Neural progenitor cell (in vitro differentiated cells): ENCODE data around the gene FXYD5. TPM values are rescaled to one million over a fixed set of nuclear protein-coding genes. Genes with fewer than 3 reads are reported as not detected.
A peak's percentile ranks its signal among the peaks of the same experiment; 100 is the strongest.

Source experiments
- DNase-seq: peaks from one replicate; pipeline ENCODE4 v3.0.0-alpha.2; 2016; ENCODE audit warnings: low spot score
- H2AFZ ChIP-seq: fragments of 200-600 bp; sonication (generic); replicated peaks from 2 replicates; pipeline ENCODE4 v1.6.1; 2016; ENCODE audit warnings: antibody characterized with exemption
- H3F3A ChIP-seq: fragments of 200-600 bp; sonication (generic); 2 replicates; pipeline ENCODE4 v1.6.1; 2016; ENCODE audit warnings: antibody characterized with exemption, low read depth
- H3K27ac ChIP-seq: fragments of 200-600 bp; sonication (generic); 2 replicates; pipeline ENCODE4 v1.5.1; 2016; ENCODE audit warnings: mild to moderate bottlenecking
- H3K27me3 ChIP-seq: fragments of 200-600 bp; sonication (generic); 2 replicates; pipeline ENCODE4 v1.6.1; 2016; ENCODE audit warnings: mild to moderate bottlenecking, moderate library complexity
- H3K36me3 ChIP-seq: fragments of 200-600 bp; sonication (generic); 2 replicates; pipeline ENCODE4 v1.5.1; 2016
- H3K4me1 ChIP-seq: fragments of 200-600 bp; sonication (generic); 2 replicates; pipeline ENCODE4 v1.6.1; 2016; ENCODE audit warnings: mixed run types
- H3K4me2 ChIP-seq: fragments of 200-600 bp; sonication (generic); 2 replicates; pipeline ENCODE4 v1.6.1; 2016
- H3K4me3 ChIP-seq: fragments of 200-600 bp; sonication (generic); 2 replicates; pipeline ENCODE4 v1.5.1; 2016
- H3K79me2 ChIP-seq: fragments of 200-600 bp; sonication (generic); 2 replicates; pipeline ENCODE4 v1.6.1; 2016; ENCODE audit warnings: low read depth
- H3K9ac ChIP-seq: fragments of 200-600 bp; sonication (generic); 2 replicates; pipeline ENCODE4 v1.6.1; 2016
- H3K9me3 ChIP-seq: fragments of 200-600 bp; sonication (generic); 2 replicates; pipeline ENCODE4 v1.5.1; 2016; ENCODE audit warnings: low read depth
- H4K20me1 ChIP-seq: fragments of 200-600 bp; sonication (generic); 2 replicates; pipeline ENCODE4 v1.6.1; 2016; ENCODE audit warnings: low read depth
- H3K27ac Mint-ChIP-seq: 3 replicates; pipeline ENCODE4 v1.8.0; 2021; ENCODE audit warnings: mixed read lengths
- H3K27me3 Mint-ChIP-seq: 2 replicates; pipeline ENCODE4 v1.8.0; 2022; ENCODE audit warnings: low read depth, mild to moderate bottlenecking, inconsistent platforms, moderate library complexity, mixed read lengths; ENCODE audit not compliant: insufficient read depth
- H3K36me3 Mint-ChIP-seq: 3 replicates; pipeline ENCODE4 v1.8.0; 2021; ENCODE audit warnings: mixed read lengths
- H3K4me1 Mint-ChIP-seq: 3 replicates; pipeline ENCODE4 v1.8.0; 2021; ENCODE audit warnings: mixed read lengths
- H3K4me3 Mint-ChIP-seq: 3 replicates; pipeline ENCODE4 v1.8.0; 2021; ENCODE audit warnings: mild to moderate bottlenecking, moderate library complexity, mixed read lengths
- H3K9me3 Mint-ChIP-seq: 3 replicates; pipeline ENCODE4 v1.8.0; 2020; ENCODE audit warnings: mixed read lengths
- EZH2 ChIP-seq: fragments of 200-600 bp; sonication (generic); IDR thresholded peaks from 2 replicates; pipeline ENCODE4 v1.6.1; 2017; ENCODE audit warnings: antibody characterized with exemption, mild to moderate bottlenecking, moderate library complexity
- EZH2phosphoT487 ChIP-seq: fragments of 200-600 bp; sonication (generic); IDR thresholded peaks from 2 replicates; pipeline ENCODE4 v1.6.1; 2017; ENCODE audit warnings: antibody characterized with exemption
- total RNA-seq: library from RNA; depleted of rRNA; stranded (reverse); fragments of >200 nt; gene quantifications from 2 replicates; pipeline ENCODE4 v1.2.3, GENCODE V29; 2015; ENCODE audit warnings: low replicate concordance
- TF ChIP-seq, protein P1 (sequence below): fragments of 200-600 bp; sonication (generic); IDR thresholded peaks from 2 replicates; pipeline ENCODE4 v1.5.1; 2017; ENCODE audit warnings: antibody characterized with exemption, mild to moderate bottlenecking

Gene FXYD5, protein sequence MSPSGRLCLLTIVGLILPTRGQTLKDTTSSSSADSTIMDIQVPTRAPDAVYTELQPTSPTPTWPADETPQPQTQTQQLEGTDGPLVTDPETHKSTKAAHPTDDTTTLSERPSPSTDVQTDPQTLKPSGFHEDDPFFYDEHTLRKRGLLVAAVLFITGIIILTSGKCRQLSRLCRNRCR
- 7.8 and 11.6 TPM in 2 replicates for total RNA-seq

DNA sequence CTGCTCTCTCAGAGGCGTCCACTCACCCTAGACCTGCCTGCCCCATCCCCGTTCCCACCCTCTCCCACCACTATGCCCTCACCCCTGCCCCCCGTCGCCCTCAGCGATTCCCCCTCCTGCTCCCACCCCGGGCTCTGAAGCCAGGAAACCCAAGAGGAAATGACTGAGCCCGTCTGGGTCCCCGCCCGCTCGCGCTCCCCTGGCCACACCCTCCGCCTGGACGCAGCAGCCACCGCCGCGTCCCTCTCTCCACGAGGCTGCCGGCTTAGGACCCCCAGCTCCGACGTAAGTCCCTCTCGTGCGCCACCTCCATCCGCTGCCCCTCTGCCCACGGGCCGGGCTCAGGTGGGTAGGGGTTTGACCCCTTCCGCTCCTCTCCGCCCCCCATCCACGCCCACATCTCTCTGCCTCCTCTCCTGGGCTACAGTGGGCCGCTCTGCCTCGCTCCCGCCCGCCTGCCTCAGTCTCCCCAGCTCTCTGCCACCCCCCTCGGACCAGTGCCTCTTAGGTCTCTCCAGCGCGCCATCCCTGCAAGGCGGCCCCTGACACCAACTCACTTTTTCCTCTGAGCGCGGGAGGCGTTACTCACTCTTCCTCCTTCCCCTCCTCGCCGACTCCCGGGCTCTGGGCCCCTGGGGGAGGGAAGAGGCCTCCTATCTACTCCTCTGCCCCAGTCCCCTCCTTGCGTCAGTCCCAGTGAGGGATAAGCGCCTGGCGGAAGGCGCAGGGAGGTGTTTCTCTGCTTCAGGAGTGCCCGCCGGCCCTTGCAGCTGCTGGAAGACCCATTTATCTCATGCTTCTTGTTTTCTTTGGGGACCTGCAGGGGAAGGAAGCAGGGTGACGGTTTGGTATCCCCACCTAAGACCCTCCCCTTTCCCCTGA, at the start of gene FXYD5:
FXYD5 (plus strand) TSS at position 211 of the 882 bp plus-strand sequence. CDS start 816 bp downstream, outside the sequence.
- Histone ChIP-seq H3K36me3 (no peaks in the 10 kb centered on the region), H3K27me3 (peaks cover 43% of the 10 kb centered on the region), H3K9me3 (no peaks in the 10 kb centered on the region), H3F3A (peaks cover 6% of the 10 kb centered on the region), H3K4me1 (peaks cover 12% of the 10 kb centered on the region), H3K9ac (no peak within 1 kb of the TSS), H4K20me1 (no peaks in the 10 kb centered on the region), H3K27ac (no peak within 1 kb of the TSS), H3K4me3 (peak within 1 kb of the TSS; percentile 55), H2AFZ (peak within 1 kb of the TSS; percentile 91), H3K79me2 (no peaks in the 10 kb centered on the region), H3K4me2 (peak within 1 kb of the TSS; percentile 85)
- Mint-ChIP-seq H3K27ac (no peak within 1 kb of the TSS), H3K36me3 (no peaks in the 10 kb centered on the region), H3K9me3 (no peaks in the 10 kb centered on the region), H3K4me1 (peaks cover 21% of the 10 kb centered on the region), H3K27me3 (peaks cover 56% of the 10 kb centered on the region), H3K4me3 (peak within 1 kb of the TSS; percentile 81)
- peak; percentile 72 for DNase-seq
- TF ChIP-seq EZH2phosphoT487 (no peak), EZH2 (no peak)
- TF ChIP-seq, protein P1, sequence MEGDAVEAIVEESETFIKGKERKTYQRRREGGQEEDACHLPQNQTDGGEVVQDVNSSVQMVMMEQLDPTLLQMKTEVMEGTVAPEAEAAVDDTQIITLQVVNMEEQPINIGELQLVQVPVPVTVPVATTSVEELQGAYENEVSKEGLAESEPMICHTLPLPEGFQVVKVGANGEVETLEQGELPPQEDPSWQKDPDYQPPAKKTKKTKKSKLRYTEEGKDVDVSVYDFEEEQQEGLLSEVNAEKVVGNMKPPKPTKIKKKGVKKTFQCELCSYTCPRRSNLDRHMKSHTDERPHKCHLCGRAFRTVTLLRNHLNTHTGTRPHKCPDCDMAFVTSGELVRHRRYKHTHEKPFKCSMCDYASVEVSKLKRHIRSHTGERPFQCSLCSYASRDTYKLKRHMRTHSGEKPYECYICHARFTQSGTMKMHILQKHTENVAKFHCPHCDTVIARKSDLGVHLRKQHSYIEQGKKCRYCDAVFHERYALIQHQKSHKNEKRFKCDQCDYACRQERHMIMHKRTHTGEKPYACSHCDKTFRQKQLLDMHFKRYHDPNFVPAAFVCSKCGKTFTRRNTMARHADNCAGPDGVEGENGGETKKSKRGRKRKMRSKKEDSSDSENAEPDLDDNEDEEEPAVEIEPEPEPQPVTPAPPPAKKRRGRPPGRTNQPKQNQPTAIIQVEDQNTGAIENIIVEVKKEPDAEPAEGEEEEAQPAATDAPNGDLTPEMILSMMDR: no peak

DNA sequence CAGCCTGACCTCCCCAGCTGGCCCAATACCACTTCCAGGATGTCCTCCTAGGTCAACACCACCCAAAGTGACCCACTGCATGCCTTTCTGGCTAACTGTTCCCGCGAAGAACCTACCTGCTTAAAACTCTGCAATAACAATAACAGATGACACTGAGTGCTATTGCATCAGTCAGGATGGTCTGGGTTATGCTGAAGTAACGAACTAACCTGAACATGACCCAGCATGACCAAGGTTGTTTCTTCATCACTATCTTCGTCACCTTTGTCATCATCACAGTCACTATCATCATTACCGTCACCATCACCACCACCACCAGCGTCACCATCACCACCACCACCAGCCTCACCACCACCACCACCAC, 49.5 kb upstream of the FXYD5 start:
- Mint-ChIP-seq H3K27me3 (peaks cover 6% of the 10 kb centered on the region), H3K27ac (no peak overlapping the region), H3K36me3 (no peaks in the 10 kb centered on the region), H3K4me3 (no peak overlapping the region), H3K9me3 (peaks cover 3% of the 10 kb centered on the region), H3K4me1 (peaks cover 8% of the 10 kb centered on the region)
- no peaks in the 10 kb centered on the region for H3K9me3 ChIP-seq
- no peak overlapping the region for H3K9ac ChIP-seq
- H3K27me3 ChIP-seq: no peaks in the 10 kb centered on the region
- peaks cover 4% of the 10 kb centered on the region for H3K4me1 ChIP-seq
- H4K20me1 ChIP-seq: no peaks in the 10 kb centered on the region
- H3K4me2 ChIP-seq: no peak overlapping the region
- no peak overlapping the region for H2AFZ ChIP-seq
- no peak overlapping the region for H3K4me3 ChIP-seq
- peaks cover 7% of the 10 kb centered on the region for H3F3A ChIP-seq
- no peak overlapping the region for H3K27ac ChIP-seq
- no peaks in the 10 kb centered on the region for H3K79me2 ChIP-seq
- no peak for TF ChIP-seq EZH2phosphoT487
- no peak for TF ChIP-seq EZH2
- TF ChIP-seq, protein P1: no peak
- H3K36me3 ChIP-seq: no peaks in the 10 kb centered on the region
- DNase-seq: no peak

DNA sequence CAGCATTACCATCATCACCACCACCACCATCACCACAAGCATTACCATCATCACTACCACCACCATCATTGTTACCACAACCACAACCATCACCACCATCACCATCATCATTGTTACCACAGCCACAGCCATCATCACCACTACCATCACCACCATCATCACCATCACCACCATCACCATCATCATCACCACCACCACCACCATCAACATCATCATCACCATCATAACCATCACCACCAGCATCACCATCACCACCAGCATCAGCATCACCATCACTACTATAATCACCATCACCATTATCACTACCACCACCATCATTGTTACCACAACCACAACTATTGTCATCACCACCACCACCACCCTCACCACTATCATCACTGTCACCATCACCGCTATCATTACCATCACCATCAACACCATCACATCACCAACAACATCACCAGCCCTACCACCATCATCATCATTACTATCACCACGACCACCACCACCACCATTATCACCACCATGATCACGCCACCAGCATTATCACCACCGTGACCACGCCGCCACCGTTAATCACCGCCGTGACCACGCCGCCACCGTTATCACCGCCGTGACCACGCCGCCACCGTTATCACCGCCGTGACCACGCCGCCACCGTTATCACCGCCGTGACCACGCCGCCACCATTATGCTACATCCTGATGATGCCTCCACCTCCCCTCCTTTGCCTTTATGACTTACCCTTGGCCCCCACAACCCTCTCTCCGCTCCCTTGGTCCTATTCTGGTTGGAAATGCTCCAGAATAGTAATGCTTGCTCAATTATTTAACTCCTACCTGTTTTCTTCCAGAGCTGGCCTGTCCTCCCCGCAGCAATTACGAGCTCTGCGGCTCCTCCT, 48.9 kb upstream of the FXYD5 start:
- TF ChIP-seq EZH2phosphoT487 (no peak), EZH2 (no peak)
- TF ChIP-seq, protein P1: no peak
- H3F3A ChIP-seq: peaks cover 7% of the 10 kb centered on the region
- H3K27me3 ChIP-seq: no peaks in the 10 kb centered on the region
- no peaks in the 10 kb centered on the region for H3K36me3 Mint-ChIP-seq
- H3K4me3 ChIP-seq: no peak overlapping the region
- no peak overlapping the region for H3K9ac ChIP-seq
- no peak overlapping the region for H3K4me2 ChIP-seq
- no peaks in the 10 kb centered on the region for H3K36me3 ChIP-seq
- no peaks in the 10 kb centered on the region for H4K20me1 ChIP-seq
- peaks cover 4% of the 10 kb centered on the region for H3K4me1 ChIP-seq
- H3K27me3 Mint-ChIP-seq: peaks cover 4% of the 10 kb centered on the region
- H3K27ac ChIP-seq: no peak overlapping the region
- no peak overlapping the region for H3K27ac Mint-ChIP-seq
- peaks cover 3% of the 10 kb centered on the region for H3K9me3 Mint-ChIP-seq
- no peak overlapping the region for H3K4me3 Mint-ChIP-seq
- no peaks in the 10 kb centered on the region for H3K9me3 ChIP-seq
- peaks cover 8% of the 10 kb centered on the region for H3K4me1 Mint-ChIP-seq
- H3K79me2 ChIP-seq: no peaks in the 10 kb centered on the region
- H2AFZ ChIP-seq: no peak overlapping the region
- DNase-seq: no peak
